Activated T-cell treated with anti-CD3 and anti-CD28 coated beads, Interleukin-2, amount 50 U/mL, for 24 hours (primary cell): ENCODE measurements around the gene DDX51.
"Not testable (repeated sequence)": the region's sequence is repeated elsewhere in the genome, so short reads cannot be mapped to it uniquely, and the experiment has no call there.

ENCODE experiments used
- DNase-seq: peaks from one replicate; pipeline ENCODE4 v3.0.0-alpha.2; 2020
- H3K27ac Mint-ChIP-seq: 2 replicates; pipeline ENCODE4 v1.8.0; 2020; ENCODE audit warnings: mild to moderate bottlenecking, mixed read lengths
- H3K27me3 Mint-ChIP-seq: 2 replicates; pipeline ENCODE4 v1.8.0; 2020; ENCODE audit warnings: mixed read lengths
- H3K36me3 Mint-ChIP-seq: 2 replicates; pipeline ENCODE4 v1.8.0; 2020; ENCODE audit warnings: low read depth, mixed read lengths
- H3K4me1 Mint-ChIP-seq: 2 replicates; pipeline ENCODE4 v1.8.0; 2020; ENCODE audit warnings: low read depth, mixed read lengths
- H3K4me3 Mint-ChIP-seq: 2 replicates; pipeline ENCODE4 v1.8.0; 2020; ENCODE audit warnings: mild to moderate bottlenecking, moderate library complexity, mixed read lengths
- H3K9me3 Mint-ChIP-seq: 2 replicates; pipeline ENCODE4 v1.8.0; 2020; ENCODE audit warnings: mixed read lengths

The DDX51 gene

GRCh38 chr12:132155771-132156572 is 11.9 kb upstream of the DDX51 start:
- no peak overlapping the region for H3K4me3 Mint-ChIP-seq
- H3K36me3 Mint-ChIP-seq: peaks cover 6% of the 10 kb centered on the region
- no peaks in the 10 kb centered on the region for H3K9me3 Mint-ChIP-seq
- no peak overlapping the region for H3K27ac Mint-ChIP-seq
- no peak for DNase-seq
- no peaks in the 10 kb centered on the region for H3K4me1 Mint-ChIP-seq
- no peaks in the 10 kb centered on the region for H3K27me3 Mint-ChIP-seq

- no peak for DNase-seq
- Mint-ChIP-seq H3K36me3 (peaks cover 9% of the 10 kb centered on the region), H3K4me1 (no peaks in the 10 kb centered on the region), H3K9me3 (no peaks in the 10 kb centered on the region), H3K4me3 (no peak overlapping the region), H3K27me3 (no peaks in the 10 kb centered on the region), H3K27ac (no peak overlapping the region)
Measured at GRCh38 chr12:132154941-132155770, 11.0 kb upstream of the DDX51 start.

GRCh38 chr12:132154341-132154761 is 10.2 kb upstream of the DDX51 start:
- Mint-ChIP-seq H3K27me3 (no peaks in the 10 kb centered on the region), H3K4me1 (no peaks in the 10 kb centered on the region), H3K9me3 (no peaks in the 10 kb centered on the region), H3K36me3 (peaks cover 9% of the 10 kb centered on the region), H3K27ac (no peak overlapping the region), H3K4me3 (no peak overlapping the region)
- no peak for DNase-seq

- no peaks in the 10 kb centered on the region for H3K9me3 Mint-ChIP-seq
- no peak overlapping the region for H3K4me3 Mint-ChIP-seq
- peaks cover 9% of the 10 kb centered on the region for H3K36me3 Mint-ChIP-seq
- H3K27ac Mint-ChIP-seq: no peak overlapping the region
- H3K4me1 Mint-ChIP-seq: no peaks in the 10 kb centered on the region
- no peaks in the 10 kb centered on the region for H3K27me3 Mint-ChIP-seq
- DNase-seq: peak; percentile 79
Measured at GRCh38 chr12:132153501-132154340, 9.6 kb upstream of the DDX51 start.

GRCh38 chr12:132152953-132153352 is 8.8 kb upstream of the DDX51 start:
- DNase-seq: no peak
- Mint-ChIP-seq H3K4me1 (no peaks in the 10 kb centered on the region), H3K9me3 (no peaks in the 10 kb centered on the region), H3K36me3 (peaks cover 13% of the 10 kb centered on the region), H3K27me3 (no peaks in the 10 kb centered on the region), H3K4me3 (no peak overlapping the region), H3K27ac (no peak overlapping the region)

- no peak overlapping the region for H3K27ac Mint-ChIP-seq
- no peaks in the 10 kb centered on the region for H3K4me1 Mint-ChIP-seq
- H3K4me3 Mint-ChIP-seq: no peak overlapping the region
- no peak for DNase-seq
- H3K36me3 Mint-ChIP-seq: peaks cover 16% of the 10 kb centered on the region
- H3K9me3 Mint-ChIP-seq: no peaks in the 10 kb centered on the region
- no peaks in the 10 kb centered on the region for H3K27me3 Mint-ChIP-seq
Measured at GRCh38 chr12:132152411-132152821, 8.3 kb upstream of the DDX51 start.

GRCh38 chr12:132151766-132152410 is 7.8 kb upstream of the DDX51 start:
- Mint-ChIP-seq H3K4me1 (peaks cover under 1% of the 10 kb centered on the region), H3K9me3 (no peaks in the 10 kb centered on the region), H3K4me3 (no peak overlapping the region), H3K36me3 (peaks cover 19% of the 10 kb centered on the region), H3K27ac (no peak overlapping the region), H3K27me3 (no peaks in the 10 kb centered on the region)
- no peak for DNase-seq

- peaks cover 25% of the 10 kb centered on the region for H3K36me3 Mint-ChIP-seq
- H3K27ac Mint-ChIP-seq: no peak overlapping the region
- no peaks in the 10 kb centered on the region for H3K9me3 Mint-ChIP-seq
- no peak for DNase-seq
- no peak overlapping the region for H3K4me3 Mint-ChIP-seq
- H3K27me3 Mint-ChIP-seq: no peaks in the 10 kb centered on the region
- peaks cover 6% of the 10 kb centered on the region for H3K4me1 Mint-ChIP-seq
Measured at GRCh38 chr12:132151145-132151765, 7.1 kb upstream of the DDX51 start.

GRCh38 chr12:132150780-132151144 is 6.6 kb upstream of the DDX51 start:
- H3K9me3 Mint-ChIP-seq: no peaks in the 10 kb centered on the region
- H3K27ac Mint-ChIP-seq: no peak overlapping the region
- no peak overlapping the region for H3K4me3 Mint-ChIP-seq
- H3K4me1 Mint-ChIP-seq: peaks cover 11% of the 10 kb centered on the region
- no peak for DNase-seq
- H3K27me3 Mint-ChIP-seq: no peaks in the 10 kb centered on the region
- H3K36me3 Mint-ChIP-seq: peaks cover 30% of the 10 kb centered on the region

GRCh38 chr12:132149526-132149925 is 5.4 kb upstream of the DDX51 start:
- not testable (repeated sequence) for DNase-seq, H3K9me3 Mint-ChIP-seq, H3K27ac Mint-ChIP-seq, H3K27me3 Mint-ChIP-seq, H3K4me3 Mint-ChIP-seq
- H3K36me3 Mint-ChIP-seq: peaks cover 42% of the 10 kb centered on the region
- peaks cover 22% of the 10 kb centered on the region for H3K4me1 Mint-ChIP-seq

GRCh38 chr12:132148368-132149045 is 4.4 kb upstream of the DDX51 start:
- H3K27me3 Mint-ChIP-seq: no peaks in the 10 kb centered on the region

GRCh38 chr12:132147423-132148367 is 3.6 kb upstream of the DDX51 start:
- no peak overlapping the region for H3K27ac Mint-ChIP-seq
- peaks cover 50% of the 10 kb centered on the region for H3K36me3 Mint-ChIP-seq
- no peak overlapping the region for H3K4me3 Mint-ChIP-seq
- no peaks in the 10 kb centered on the region for H3K27me3 Mint-ChIP-seq
- peak; percentile 28 for DNase-seq
- peaks cover 28% of the 10 kb centered on the region for H3K4me1 Mint-ChIP-seq
- H3K9me3 Mint-ChIP-seq: no peaks in the 10 kb centered on the region

More at GRCh38 chr12:132148368-132149045, 4.4 kb upstream of the DDX51 start:
- DNase-seq: no peak
- Mint-ChIP-seq H3K4me1 (peaks cover 22% of the 10 kb centered on the region), H3K36me3 (peaks cover 44% of the 10 kb centered on the region), H3K9me3 (no peaks in the 10 kb centered on the region), H3K27ac (no peak overlapping the region), H3K4me3 (no peak overlapping the region)
